H1 (cell line): ENCODE data around the gene KCNK4. TPM values are rescaled to one million over a fixed set of nuclear protein-coding genes. Genes with fewer than 3 reads are reported as not detected.

Experiments used
- CTCF ChIA-PET: fragments of 300-600 bp; sonication (Branson Sonifier 250); formaldehyde crosslinking; loops from one replicate; lab custom pipeline; 2021; ENCODE audit not compliant: partially characterized antibody; lab: Charles Lee
- POLR2A ChIA-PET: fragments of 300-600 bp; sonication (Branson Sonifier 250); formaldehyde crosslinking; loops from one replicate; lab custom pipeline; 2021; ENCODE audit warnings: inconsistent platforms; ENCODE audit not compliant: partially characterized antibody; lab: Charles Lee
- DNase-seq, 2 experiments: peaks; one replicate each; pipeline versions ENCODE4 v3.0.0 to v3.0.0-alpha.2; 2010 to 2022; ENCODE audit warnings: low spot score in 2 of 2, low read depth in 1 of 2, mixed read lengths in 1 of 2
- FAIRE-seq: peaks from 2 replicates; lab custom pipeline; 2011; peaks lifted over from hg19 to GRCh38; lab: Jason Lieb, UNC
- H2AFZ ChIP-seq: 2 replicates; pipeline ENCODE4 v1.8.1; 2012; ENCODE audit warnings: low read length, inconsistent platforms
- H2AK5ac ChIP-seq: 2 replicates; pipeline ENCODE4 v1.6.1; 2013; ENCODE audit warnings: low read depth, low read length
- H2BK120ac ChIP-seq: replicated peaks from 2 replicates; pipeline ENCODE3; 2013; ENCODE audit warnings: low read depth, low read length, inconsistent platforms
- H2BK12ac ChIP-seq: 2 replicates; pipeline ENCODE4 v1.6.1; 2013; ENCODE audit warnings: low read depth, low read length
- H2BK15ac ChIP-seq: 2 replicates; pipeline ENCODE4 v1.6.1; 2013; ENCODE audit warnings: low read length
- H2BK20ac ChIP-seq: 2 replicates; pipeline ENCODE4 v1.6.1; 2013; ENCODE audit warnings: low read length
- H2BK5ac ChIP-seq: 2 replicates; pipeline ENCODE4 v1.6.1; 2013; ENCODE audit warnings: low read depth, low read length
- H3K14ac ChIP-seq: 2 replicates; pipeline ENCODE4 v1.6.1; 2013; ENCODE audit warnings: inconsistent platforms; ENCODE audit not compliant: insufficient read length
- H3K18ac ChIP-seq: 2 replicates; pipeline ENCODE4 v1.6.1; 2013; ENCODE audit warnings: low read length; ENCODE audit errors: extremely low read depth
- H3K23ac ChIP-seq: 2 replicates; pipeline ENCODE4 v1.6.1; 2013; ENCODE audit warnings: inconsistent platforms; ENCODE audit not compliant: insufficient read length
- H3K23me2 ChIP-seq: 2 replicates; pipeline ENCODE4 v1.6.1; 2013; ENCODE audit warnings: low read depth, low read length
- H3K27ac ChIP-seq: 2 replicates; pipeline ENCODE4 v1.6.1; 2011; ENCODE audit warnings: low read depth, low read length, inconsistent platforms
- H3K27me3 ChIP-seq, 4 experiments: replicated peaks in 1 of 4; 1 replicate in 1 of 4; 2 replicates in 3 of 4; pipeline versions ENCODE4 v1.6.1 to v1.8.1; 2011 to 2013; ENCODE audit warnings: low read length in 3 of 4, mild to moderate bottlenecking in 3 of 4, inconsistent platforms in 2 of 4, mixed read lengths in 2 of 4, moderate library complexity in 1 of 4; ENCODE audit not compliant: control insufficient read depth in 3 of 4, insufficient read depth in 3 of 4; ENCODE audit errors: extremely low read depth in 1 of 4
- H3K36me3 ChIP-seq, 4 experiments: 2 replicates each; pipeline versions ENCODE4 v1.6.1 to v1.8.1; 2011 to 2013; ENCODE audit warnings: mild to moderate bottlenecking in 4 of 4, low read length in 3 of 4, moderate library complexity in 2 of 4, control low read depth in 1 of 4, inconsistent platforms in 1 of 4; ENCODE audit not compliant: insufficient read depth in 4 of 4, control insufficient read depth in 2 of 4
- H3K4ac ChIP-seq: replicated peaks from 2 replicates; pipeline ENCODE3; 2013; ENCODE audit warnings: low read length, low read depth, mixed read lengths, inconsistent platforms; ENCODE audit not compliant: insufficient read length
- H3K4me1 ChIP-seq, 4 experiments: replicated peaks in 1 of 4; 1 replicate in 1 of 4; 2 replicates in 3 of 4; pipeline versions ENCODE4 v1.6.1 to v1.8.1; 2011 to 2013; ENCODE audit warnings: low read length in 3 of 4, inconsistent platforms in 2 of 4, mixed read lengths in 1 of 4; ENCODE audit not compliant: insufficient read depth in 4 of 4, control insufficient read depth in 3 of 4
- H3K4me2 ChIP-seq, 2 experiments: 2 replicates each; pipeline versions ENCODE4 v1.6.1 to v1.8.1; 2011 to 2013; ENCODE audit warnings: low read depth in 2 of 2, low read length in 2 of 2, control low read depth in 1 of 2, inconsistent platforms in 1 of 2, mild to moderate bottlenecking in 1 of 2; ENCODE audit not compliant: insufficient read depth in 1 of 2
- H3K4me3 ChIP-seq, 4 experiments: fragments of 200-600, 300-600 bp in 1 of 4; sonication (generic), shearing (Covaris generic), sonication (Bioruptor Twin) in 1 of 4; 2 replicates each; pipeline versions ENCODE4 v1.5.1 to v1.8.1; 2011 to 2016; ENCODE audit warnings: low read length in 4 of 4, low read depth in 3 of 4, control low read depth in 2 of 4, inconsistent platforms in 2 of 4, mild to moderate bottlenecking in 2 of 4, mixed read lengths in 1 of 4, moderate library complexity in 1 of 4; ENCODE audit not compliant: insufficient read depth in 2 of 4; ENCODE audit errors: extremely low read depth in 1 of 4
- H3K56ac ChIP-seq: replicated peaks from 2 replicates; pipeline ENCODE3; 2013; ENCODE audit warnings: low read depth, mild to moderate bottlenecking, mixed read lengths, low read length, inconsistent platforms; ENCODE audit not compliant: insufficient read length
- H3K79me1 ChIP-seq: 2 replicates; pipeline ENCODE4 v1.6.1; 2013; ENCODE audit warnings: low read depth, low read length, control low read depth
- H3K79me2 ChIP-seq, 2 experiments: 2 replicates each; pipeline versions ENCODE4 v1.6.1 to v1.8.1; 2012 to 2013; ENCODE audit warnings: low read length in 2 of 2, mild to moderate bottlenecking in 2 of 2, inconsistent platforms in 1 of 2; ENCODE audit not compliant: insufficient read depth in 2 of 2, control insufficient read depth in 1 of 2
- H3K9ac ChIP-seq, 4 experiments: replicated peaks in 1 of 4; 1 replicate in 1 of 4; 2 replicates in 3 of 4; pipeline versions ENCODE4 v1.6.1 to v1.8.1; 2011 to 2013; ENCODE audit warnings: low read depth in 3 of 4, low read length in 3 of 4, control low read depth in 2 of 4, mild to moderate bottlenecking in 2 of 4, moderate library complexity in 2 of 4, inconsistent platforms in 1 of 4; ENCODE audit errors: extremely low read depth in 1 of 4
- H3K9me3 ChIP-seq, 2 experiments: 2 replicates each; pipeline versions ENCODE4 v1.6.1 to v1.8.1; 2012 to 2013; ENCODE audit warnings: mild to moderate bottlenecking in 2 of 2, moderate library complexity in 2 of 2, control low read depth in 1 of 2, inconsistent platforms in 1 of 2, low read depth in 1 of 2, low read length in 1 of 2, mixed read lengths in 1 of 2; ENCODE audit not compliant: insufficient read depth in 2 of 2
- H4K20me1 ChIP-seq, 2 experiments: replicated peaks in 1 of 2; 2 replicates each; pipeline versions ENCODE3 to v1.8.1; 2011 to 2013; ENCODE audit warnings: inconsistent platforms in 2 of 2, low read length in 2 of 2, mild to moderate bottlenecking in 1 of 2; ENCODE audit not compliant: insufficient read depth in 2 of 2, control insufficient read depth in 1 of 2
- H4K5ac ChIP-seq: 2 replicates; pipeline ENCODE4 v1.6.1; 2013; ENCODE audit warnings: low read length, low read depth, mixed read lengths, inconsistent platforms; ENCODE audit not compliant: insufficient read length
- H4K8ac ChIP-seq: 2 replicates; pipeline ENCODE4 v1.8.0; 2013; ENCODE audit warnings: mild to moderate bottlenecking, moderate library complexity, low read length, inconsistent platforms; ENCODE audit not compliant: insufficient read depth; ENCODE audit errors: extremely low read depth
- H4K91ac ChIP-seq: replicated peaks from 2 replicates; pipeline ENCODE3; 2013; ENCODE audit warnings: low read length, mixed read lengths, inconsistent platforms; ENCODE audit not compliant: insufficient read length
- ASH2L ChIP-seq: fragments of 200-600, 300-600 bp; sonication (generic); IDR thresholded peaks from one replicate; pipeline ENCODE4 v1.7.1; 2017; ENCODE audit warnings: low read length
- ATF2 ChIP-seq: IDR thresholded peaks from 2 replicates; pipeline ENCODE4 v1.6.1; 2012; ENCODE audit warnings: low read length, inconsistent platforms
- BACH1 ChIP-seq: IDR thresholded peaks from 2 replicates; pipeline ENCODE4 v1.6.1; 2012; ENCODE audit warnings: low read length, improper control_type of control experiment
- E2F6 ChIP-seq: IDR thresholded peaks from 2 replicates; pipeline ENCODE4 v1.6.1; 2012; ENCODE audit warnings: inconsistent platforms
- EGR1 ChIP-seq: IDR thresholded peaks from 2 replicates; pipeline ENCODE4 v1.6.1; 2011; ENCODE audit warnings: low read depth, low read length, borderline replicate concordance
- GABPA ChIP-seq: IDR thresholded peaks from 2 replicates; pipeline ENCODE4 v1.6.1; 2011; ENCODE audit warnings: mild to moderate bottlenecking, low read length, moderate library complexity, borderline replicate concordance; ENCODE audit not compliant: insufficient read depth
- HDAC2 ChIP-seq, 2 experiments: fragments of 300-600 bp in 1 of 2; sonication (generic) in 1 of 2; IDR thresholded peaks; 2 replicates each; pipeline ENCODE4 v1.6.1; 2011 to 2012; ENCODE audit warnings: low read depth in 2 of 2, low read length in 2 of 2, mild to moderate bottlenecking in 2 of 2, moderate library complexity in 2 of 2, borderline replicate concordance in 1 of 2, inconsistent platforms in 1 of 2
- SAP30 ChIP-seq: fragments of 300-600 bp; sonication (generic); IDR thresholded peaks from 2 replicates; pipeline ENCODE4 v1.7.1; 2012; ENCODE audit warnings: low read length, moderate library complexity, mild to moderate bottlenecking, inconsistent platforms; ENCODE audit not compliant: insufficient read depth, insufficient replicate concordance
- SP4 ChIP-seq: IDR thresholded peaks from 2 replicates; pipeline ENCODE4 v1.6.1; 2012; ENCODE audit warnings: low read length, inconsistent platforms
- TCF12 ChIP-seq: IDR thresholded peaks from 2 replicates; pipeline ENCODE4 v1.6.1; 2011; ENCODE audit warnings: low read depth, mild to moderate bottlenecking, low read length
- WGBS, 2 experiments: shearing (Covaris generic) in 1 of 2; methylation state at CpG; one replicate each; pipeline versions ENCODE4 v1.1.6 to v1.1.7; 2013 to 2015; ENCODE audit warnings: low lambda C conversion rate in 2 of 2, mixed read lengths in 2 of 2, inconsistent platforms in 1 of 2, low coverage in 1 of 2, missing lambda C conversion rate in 1 of 2; ENCODE audit not compliant: insufficient replicate concordance in 2 of 2, insufficient coverage in 1 of 2, insufficient read length in 1 of 2; ENCODE audit errors: extremely low coverage in 1 of 2, missing lambda C conversion rate in 1 of 2; 5-methylcytosine and 5-hydroxymethylcytosine counted together
- polyA plus RNA-seq, 7 experiments: library from polyadenylated mRNA; depleted of rRNA in 3 of 7; stranded (reverse) in 5 of 7; unstranded in 2 of 7; fragments of >200 nt in 5 of 7; fragments of 200-250 nt in 2 of 7; gene quantifications; 1 replicate in 5 of 7; 2 replicates in 1 of 7; 4 replicates in 1 of 7; pipeline versions ENCODE4 v1.2.1 to v1.2.3, GENCODE V29; 2011 to 2013; ENCODE audit warnings: missing spikeins in 2 of 7, mixed read lengths in 2 of 7
- total RNA-seq: library from RNA; stranded (reverse); fragmentation: NEBNext Ultra II Directional; extraction: Animal tissue kit (Norgen Biotek cat#: 25700); gene quantifications from 2 replicates; pipeline ENCODE4 v1.2.1, GENCODE V29; 2021

KCNK4 gene
- total and polyA plus RNA-seq, 2 of the 8 experiments (the other 6 are each of a cell fraction or from before 2014, with no cell fraction given) = 0.19 TPM; not detected in 1

GRCh38 chr11:64249038-64249437, 42.1 kb upstream of the KCNK4 start:
- Histone ChIP-seq H3K27me3 (no peaks in the 10 kb centered on the region), H4K20me1 (peaks cover 6 to 15% of the 10 kb centered on the region in 2 experiments), H2BK12ac (peak overlapping the region; percentile 82; the same call in 1 of the 2 replicates), H3K18ac (peak overlapping the region; percentile 20), H3K9ac (no peak overlapping the region), H3K23ac (no peak overlapping the region), H3K56ac (peak overlapping the region; percentile 1), H3K27ac (peak overlapping the region; percentile 69; the same call in 1 of the 2 replicates), H4K8ac (no peak overlapping the region), H2BK20ac (peak overlapping the region; percentile 88), H3K4me3 (peak overlapping the region in 2 of 4 experiments; percentile 5 to 63; a peak in 2 of 8 replicates), H3K14ac (no peak overlapping the region), H3K4ac (peak overlapping the region; percentile 10), H2AFZ (no peak overlapping the region), H3K4me1 (peaks cover 0 to 47% (median 35%) of the 10 kb centered on the region in 4 experiments; a peak in 6 of 7 replicates), H3K36me3 (peaks cover 0 to 8% (median 1%) of the 10 kb centered on the region in 4 experiments; a peak in 3 of 8 replicates), H3K9me3 (no peaks in the 10 kb centered on the region), H3K4me2 (peak overlapping the region; percentile 73 to 99), H3K79me1 (peaks cover 9% of the 10 kb centered on the region), H2BK120ac (peak overlapping the region; percentile 1), H2BK5ac (peak overlapping the region; percentile 88; the same call in 1 of the 2 replicates), H4K5ac (peak overlapping the region; percentile 14), H2BK15ac (peak overlapping the region; percentile 97), H4K91ac (peak overlapping the region; percentile 59), H3K79me2 (peaks cover 6 to 37% of the 10 kb centered on the region in 2 experiments; a peak in 3 of 4 replicates), H3K23me2 (peaks cover 20% of the 10 kb centered on the region), H2AK5ac (peak overlapping the region; percentile 18; the same call in 1 of the 2 replicates)
- WGBS, 2 experiments = 85% methylated on average over 4 of the region's 4 CpGs; no CpG with 5 or more reads in 1 of the 2 experiments
- no peak for FAIRE-seq
- ChIA-PET POLR2A (interaction anchor here (0.7 to 13.1 kb wide), 13 partner anchors 6 to 69 kb away, joined by 3 to 352 read pairs (median 7); partner anchors contain the start of genes DNAJC4, ESRRA, FKBP2 and KCNK4), CTCF (interaction anchor here (0.5 to 10.0 kb wide), 10 partner anchors 12 to 104 kb away, joined by 3 to 102 read pairs (median 6); partner anchors contain the start of genes CATSPERZ, ESRRA and FERMT3)
- peak in 1 of 2 experiments; percentile 58 for DNase-seq
- no peak for TF ChIP-seq HDAC2 (IDR thresholded peaks at IDR 0.05; ENCODE audit: borderline replicate concordance in 1 of 2, low read depth in 2 of 2, low read length in 2 of 2)
- TF ChIP-seq GABPA = no peak
- no peak for TF ChIP-seq E2F6
- TF ChIP-seq BACH1 = no peak
- TF ChIP-seq SAP30 = no peak
- TF ChIP-seq EGR1 = no peak
- no peak for TF ChIP-seq SP4
- no peak for TF ChIP-seq TCF12
- TF ChIP-seq ATF2 = no peak
- no peak for TF ChIP-seq ASH2L
